SJSA1 (cell line): ENCODE data around the gene CDC14B. TPM values are rescaled to one million over a fixed set of nuclear protein-coding genes. Genes with fewer than 3 reads are reported as not detected.

Experiments used
- DNase-seq, 2 experiments: peaks; one replicate each; pipeline ENCODE4 v3.0.0-alpha.2; 2015 to 2020; ENCODE audit warnings: low spot score in 2 of 2, low read depth in 1 of 2
- H3K27ac ChIP-seq: fragments of 250-450 bp; sonication (Bioruptor Pico); 2 replicates; pipeline ENCODE4 v1.5.1; 2020; ENCODE audit warnings: mild to moderate bottlenecking, moderate library complexity
- H3K27me3 ChIP-seq: fragments of 250-450 bp; sonication (Bioruptor Pico); replicated peaks from 2 replicates; pipeline ENCODE4 v1.5.1; 2020; ENCODE audit warnings: mild to moderate bottlenecking, moderate library complexity
- H3K36me3 ChIP-seq: fragments of 250-450 bp; sonication (Bioruptor Pico); 2 replicates; pipeline ENCODE4 v1.5.1; 2020; ENCODE audit warnings: mild to moderate bottlenecking
- H3K4me1 ChIP-seq: fragments of 250-450 bp; sonication (Bioruptor Pico); replicated peaks from 2 replicates; pipeline ENCODE4 v1.6.1; 2021; ENCODE audit warnings: mild to moderate bottlenecking
- H3K4me3 ChIP-seq: fragments of 250-450 bp; sonication (Bioruptor Pico); 2 replicates; pipeline ENCODE4 v1.5.1; 2020; ENCODE audit warnings: mild to moderate bottlenecking
- H3K9me3 ChIP-seq: fragments of 250-450 bp; sonication (Bioruptor Pico); replicated peaks from 2 replicates; pipeline ENCODE4 v1.5.1; 2020; ENCODE audit warnings: mild to moderate bottlenecking
- total RNA-seq: library from RNA; depleted of rRNA; stranded (reverse); fragments of >200 nt; shearing (Covaris generic); gene quantifications from 2 replicates; pipeline ENCODE4 v1.2.3, GENCODE V29; 2014

CDC14B gene
- total RNA-seq, 1 experiment from 2014 or later = 33.8 TPM

DNA sequence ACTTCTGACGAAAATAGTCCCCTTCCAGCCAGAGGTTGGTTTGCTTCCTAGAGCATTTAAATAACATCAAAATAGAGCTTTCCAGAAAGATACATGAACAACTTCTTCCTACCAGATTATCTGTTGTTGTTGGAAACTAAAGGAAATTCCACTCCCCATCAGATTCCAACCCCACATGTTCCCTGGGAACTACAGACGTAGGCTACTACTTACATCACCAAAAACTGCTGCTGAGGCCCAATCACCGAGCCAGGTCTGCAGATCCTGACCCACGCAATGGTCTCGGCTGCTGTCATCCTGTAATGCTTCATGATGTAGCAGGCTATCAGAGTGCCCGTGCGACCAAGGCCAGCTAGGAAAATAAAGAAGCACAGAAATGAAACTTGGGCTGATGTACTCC lies 96.3 kb downstream of the CDC14B start:
- H3K27ac ChIP-seq = no peak overlapping the region
- no peaks in the 10 kb centered on the region for H3K4me1 ChIP-seq
- H3K27me3 ChIP-seq = no peaks in the 10 kb centered on the region
- H3K36me3 ChIP-seq = peaks cover 14% of the 10 kb centered on the region
- no peak overlapping the region for H3K4me3 ChIP-seq
- DNase-seq = no peak
- no peaks in the 10 kb centered on the region for H3K9me3 ChIP-seq

DNA sequence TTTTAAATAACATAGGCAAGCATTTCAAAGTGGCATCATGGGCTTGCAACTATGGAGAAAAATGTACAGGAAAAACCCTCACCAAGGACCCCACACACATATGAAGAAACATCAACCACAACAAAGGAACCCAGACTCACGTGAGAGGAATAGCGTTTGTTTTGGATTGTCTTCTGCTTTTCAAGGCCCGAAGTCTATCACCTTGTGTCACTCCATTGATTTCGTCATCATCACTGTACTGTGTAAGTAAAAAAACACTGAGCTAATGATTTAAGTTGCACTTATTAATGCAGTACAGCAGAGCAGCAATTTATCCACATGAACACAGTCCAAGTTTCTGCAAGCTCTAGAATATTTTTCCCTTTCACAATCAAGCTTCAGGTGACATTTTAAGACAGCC lies 97.3 kb downstream of the CDC14B start:
- Histone ChIP-seq H3K27ac (no peak overlapping the region), H3K27me3 (no peaks in the 10 kb centered on the region), H3K36me3 (peaks cover 14% of the 10 kb centered on the region), H3K4me3 (no peak overlapping the region), H3K9me3 (no peaks in the 10 kb centered on the region), H3K4me1 (no peaks in the 10 kb centered on the region)
- DNase-seq = no peak

DNA sequence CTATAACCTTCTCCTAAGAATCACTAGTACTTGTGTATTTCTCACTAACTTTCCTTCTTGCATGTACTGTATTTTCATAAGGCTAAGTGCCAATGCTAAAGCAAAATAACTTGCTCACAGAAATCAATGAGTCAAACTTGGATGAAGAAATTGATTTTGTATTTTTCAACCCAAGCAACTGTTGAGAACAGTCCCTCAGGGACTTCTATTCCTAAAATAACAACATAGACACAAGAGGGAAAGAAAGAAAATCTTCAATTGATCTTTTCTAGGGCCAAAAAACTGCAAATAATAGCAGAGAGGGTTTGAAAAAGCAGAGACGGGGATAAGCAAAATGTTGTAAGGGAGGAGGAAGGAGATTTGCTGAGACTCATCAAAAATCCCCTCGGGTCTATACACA lies 99.9 kb downstream of the CDC14B start:
- H3K9me3 ChIP-seq = no peaks in the 10 kb centered on the region
- no peak for DNase-seq
- H3K27me3 ChIP-seq = no peaks in the 10 kb centered on the region
- no peak overlapping the region for H3K4me3 ChIP-seq
- no peak overlapping the region for H3K27ac ChIP-seq
- peaks cover 14% of the 10 kb centered on the region for H3K4me1 ChIP-seq
- peaks cover 23% of the 10 kb centered on the region for H3K36me3 ChIP-seq

DNA sequence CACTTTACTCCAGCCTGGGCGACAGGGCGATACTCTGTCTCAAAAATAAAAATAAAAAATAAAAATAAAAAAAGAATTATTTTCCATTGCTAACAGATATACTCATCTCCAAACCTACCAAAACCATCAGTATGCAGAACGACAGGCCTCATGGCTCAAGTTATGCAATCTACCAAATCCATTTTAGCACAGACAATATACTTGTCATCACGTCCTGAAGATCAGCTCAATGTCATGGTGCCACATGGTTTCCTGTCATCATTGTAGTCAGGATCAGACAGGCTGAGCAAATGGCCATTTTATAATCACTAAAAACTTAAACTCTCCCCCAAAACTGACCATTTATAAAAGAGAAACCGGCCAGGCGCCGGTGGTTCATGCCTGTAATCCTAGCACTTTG lies 100.5 kb downstream of the CDC14B start:
- DNase-seq = no peak
- no peaks in the 10 kb centered on the region for H3K27me3 ChIP-seq
- H3K4me3 ChIP-seq = no peak overlapping the region
- peaks cover 21% of the 10 kb centered on the region for H3K36me3 ChIP-seq
- peaks cover 21% of the 10 kb centered on the region for H3K4me1 ChIP-seq
- no peak overlapping the region for H3K27ac ChIP-seq
- no peaks in the 10 kb centered on the region for H3K9me3 ChIP-seq

DNA sequence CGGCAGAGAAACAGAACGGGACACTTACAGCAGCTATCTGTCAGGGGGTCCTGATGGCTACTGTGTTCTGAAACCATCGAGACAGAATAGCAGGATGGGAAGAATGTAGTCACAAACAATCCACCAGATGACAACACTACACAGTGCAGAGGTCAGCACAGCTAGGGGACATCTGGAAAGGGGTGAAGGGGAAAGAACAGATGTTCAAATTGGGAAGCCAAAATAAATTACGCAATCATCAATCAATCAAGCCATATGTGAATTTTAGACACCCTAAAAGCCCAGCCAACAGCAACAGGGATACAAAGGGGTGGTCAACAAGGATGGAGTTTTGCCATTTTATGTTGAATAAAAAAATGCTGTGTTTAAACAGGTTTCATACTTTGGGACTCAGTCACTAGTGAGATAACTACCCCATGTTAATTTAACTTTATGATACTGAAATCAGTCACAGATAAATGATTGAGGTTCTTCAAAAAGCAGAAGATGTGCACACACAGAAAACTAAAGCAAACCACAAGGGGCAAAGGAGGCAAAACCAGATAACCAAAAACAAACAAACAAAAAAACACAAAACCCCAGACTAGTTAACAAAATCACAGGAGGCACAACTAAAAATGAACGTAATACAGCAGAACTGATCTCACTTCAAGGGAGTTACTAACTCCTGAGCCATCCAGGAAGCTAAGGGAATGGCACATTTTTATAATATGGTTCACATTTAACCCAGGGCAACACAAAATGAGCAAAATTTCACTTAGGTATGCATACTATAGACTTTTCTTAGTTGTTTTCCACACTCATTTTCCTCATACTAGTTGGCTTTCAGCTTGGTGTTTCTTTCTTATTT lies 103.8 kb downstream of the CDC14B start:
- Histone ChIP-seq H3K36me3 (peaks cover 23% of the 10 kb centered on the region), H3K4me1 (peaks cover 25% of the 10 kb centered on the region), H3K9me3 (no peaks in the 10 kb centered on the region), H3K27ac (no peak overlapping the region), H3K4me3 (no peak overlapping the region), H3K27me3 (no peaks in the 10 kb centered on the region)
- no peak for DNase-seq

DNA sequence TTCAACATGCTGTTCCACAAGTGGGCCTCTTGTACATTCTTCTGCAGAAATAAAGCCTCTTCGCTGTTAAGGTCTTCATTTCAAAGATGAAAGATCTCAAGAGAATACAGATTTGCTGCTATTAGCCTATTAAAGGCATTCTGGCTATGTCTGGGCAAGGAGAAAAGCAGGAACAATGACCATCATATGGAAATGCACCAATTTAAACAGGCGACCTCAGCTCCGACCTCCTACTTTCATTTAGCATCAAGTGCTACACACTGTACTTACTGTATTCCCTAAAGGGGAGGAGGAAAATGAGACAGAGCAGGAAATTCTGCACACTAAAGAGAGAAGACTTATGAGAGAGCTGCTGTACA lies 104.9 kb downstream of the CDC14B start:
- Histone ChIP-seq H3K4me1 (peaks cover 25% of the 10 kb centered on the region), H3K36me3 (peaks cover 24% of the 10 kb centered on the region), H3K9me3 (no peaks in the 10 kb centered on the region), H3K27ac (no peak overlapping the region), H3K27me3 (no peaks in the 10 kb centered on the region), H3K4me3 (no peak overlapping the region)
- DNase-seq = no peak

DNA sequence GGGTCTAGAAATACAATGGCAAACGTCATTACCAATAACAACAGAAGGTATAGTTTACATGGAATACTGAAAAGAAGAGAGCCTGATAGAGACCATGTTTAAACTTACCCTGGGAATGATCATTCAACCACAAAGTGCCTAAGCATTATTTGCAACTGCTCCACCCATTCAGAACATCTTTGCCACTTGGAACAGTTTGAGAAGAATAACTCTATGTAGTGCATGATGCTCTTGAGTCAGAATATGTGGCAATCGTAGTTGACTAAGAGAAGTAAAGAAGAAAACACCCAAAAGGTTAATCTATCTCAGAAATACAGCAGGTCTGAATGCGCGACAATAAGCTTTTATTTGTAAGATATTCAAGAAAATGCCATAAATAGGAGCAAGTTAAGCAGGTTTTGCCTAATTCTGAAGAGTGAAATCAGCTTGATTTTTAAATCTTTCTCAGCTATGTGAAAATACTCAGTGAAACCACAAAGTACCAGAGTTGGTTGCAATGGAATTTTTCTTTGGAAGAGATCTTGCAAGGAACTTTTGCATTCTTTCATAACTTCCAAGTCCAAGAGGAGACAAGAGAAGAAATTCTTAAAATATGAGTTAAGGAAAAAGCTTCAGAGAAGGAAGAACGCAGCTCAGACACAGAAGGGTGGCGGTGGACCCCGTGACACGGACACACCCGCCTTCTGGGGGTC lies 105.4 kb downstream of the CDC14B start:
- no peak overlapping the region for H3K4me3 ChIP-seq
- H3K36me3 ChIP-seq = peaks cover 28% of the 10 kb centered on the region
- DNase-seq = no peak
- H3K27ac ChIP-seq = no peak overlapping the region; the same call in 1 of the 2 replicates
- H3K27me3 ChIP-seq = no peaks in the 10 kb centered on the region
- H3K9me3 ChIP-seq = no peaks in the 10 kb centered on the region
- H3K4me1 ChIP-seq = peaks cover 25% of the 10 kb centered on the region

DNA sequence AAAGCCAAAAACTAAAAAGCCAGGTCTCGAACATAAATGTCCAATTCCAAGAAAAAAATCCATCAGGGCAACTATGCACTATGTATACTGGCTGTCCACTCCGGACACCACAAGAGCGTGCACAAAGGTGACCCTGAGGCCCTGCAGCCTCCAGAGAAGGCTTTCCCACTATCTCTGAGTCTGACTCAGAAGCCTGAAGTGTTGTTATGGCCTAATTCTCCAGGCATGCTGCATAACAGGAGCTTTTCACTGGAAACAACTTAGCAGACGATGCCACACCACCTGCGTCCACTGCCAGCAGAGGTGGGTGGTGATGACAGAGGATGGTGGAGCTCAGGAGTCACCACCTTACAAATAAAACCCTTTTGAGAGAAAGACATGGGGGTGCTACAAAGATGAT lies 106.0 kb downstream of the CDC14B start:
- DNase-seq = no peak
- Histone ChIP-seq H3K4me3 (no peak overlapping the region), H3K27ac (no peak overlapping the region), H3K9me3 (no peaks in the 10 kb centered on the region), H3K27me3 (no peaks in the 10 kb centered on the region), H3K4me1 (peaks cover 25% of the 10 kb centered on the region), H3K36me3 (peaks cover 29% of the 10 kb centered on the region)

DNA sequence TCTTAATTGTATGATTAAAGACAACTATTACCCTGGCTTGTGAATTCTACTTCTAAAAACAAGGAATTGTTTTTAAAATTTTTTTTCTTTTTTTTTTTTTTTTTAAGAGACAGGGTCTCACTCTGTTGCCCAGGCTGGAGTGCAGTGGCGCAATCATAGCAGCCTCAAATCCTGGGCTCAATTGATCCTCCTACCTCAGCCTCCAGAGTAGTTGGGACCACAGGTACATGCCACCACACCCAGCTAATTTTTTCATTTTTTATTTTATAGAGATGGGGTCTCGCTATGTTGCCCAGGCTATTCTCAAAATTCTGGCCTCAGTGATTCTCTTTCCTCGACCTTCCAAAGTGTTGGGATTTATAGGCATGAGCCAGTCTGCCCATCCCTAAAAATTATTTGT lies 107.4 kb downstream of the CDC14B start:
- H3K9me3 ChIP-seq = no peaks in the 10 kb centered on the region
- peaks cover 25% of the 10 kb centered on the region for H3K4me1 ChIP-seq
- H3K36me3 ChIP-seq = peaks cover 35% of the 10 kb centered on the region
- no peaks in the 10 kb centered on the region for H3K27me3 ChIP-seq
- no peak overlapping the region for H3K27ac ChIP-seq
- no peak overlapping the region for H3K4me3 ChIP-seq
- DNase-seq = no peak

DNA sequence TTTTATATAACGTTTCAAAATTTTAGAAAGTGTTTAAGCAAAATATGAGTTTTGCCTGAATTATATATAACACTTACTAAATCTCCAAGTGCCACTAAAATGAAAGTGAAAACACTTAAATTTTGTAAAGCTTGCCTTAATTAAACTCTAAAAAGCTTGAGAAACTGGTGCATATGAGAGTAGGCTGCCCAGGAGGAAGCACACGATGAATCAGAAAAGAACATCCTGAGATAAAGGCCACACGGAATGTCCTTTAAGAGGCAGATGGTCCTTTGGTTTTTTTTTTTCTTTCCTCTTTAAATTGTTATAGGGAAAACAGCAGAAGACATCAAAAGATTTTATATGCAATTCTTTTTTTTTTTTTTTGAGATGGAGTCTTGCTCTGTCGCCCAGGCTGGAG lies 109.4 kb downstream of the CDC14B start:
- Histone ChIP-seq H3K27ac (no peak overlapping the region), H3K27me3 (no peaks in the 10 kb centered on the region), H3K9me3 (no peaks in the 10 kb centered on the region), H3K36me3 (peaks cover 35% of the 10 kb centered on the region), H3K4me1 (peaks cover 21% of the 10 kb centered on the region), H3K4me3 (no peak overlapping the region)
- no peak for DNase-seq

DNA sequence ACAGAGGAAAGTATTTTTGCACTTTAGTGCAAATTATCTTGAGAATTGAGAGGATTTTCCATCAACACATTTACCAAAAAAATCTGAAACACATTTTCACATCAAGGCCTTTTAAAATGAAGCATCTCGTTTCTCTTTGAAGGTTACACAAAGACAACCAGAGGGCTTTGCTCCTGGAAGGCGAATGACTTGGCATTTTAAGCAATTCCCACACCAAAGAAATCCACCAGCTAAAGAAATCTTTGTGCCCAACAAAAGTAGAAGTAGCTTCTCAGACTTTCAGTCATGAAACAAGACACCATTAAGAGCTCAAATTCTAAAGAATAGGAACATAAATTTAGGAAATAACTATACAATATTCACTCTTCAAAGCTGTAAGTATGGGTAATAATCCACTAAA lies 109.8 kb downstream of the CDC14B start:
- H3K9me3 ChIP-seq = no peaks in the 10 kb centered on the region
- no peak overlapping the region for H3K27ac ChIP-seq
- peaks cover 30% of the 10 kb centered on the region for H3K36me3 ChIP-seq
- no peaks in the 10 kb centered on the region for H3K27me3 ChIP-seq
- H3K4me1 ChIP-seq = peaks cover 17% of the 10 kb centered on the region
- no peak for DNase-seq
- no peak overlapping the region for H3K4me3 ChIP-seq

DNA sequence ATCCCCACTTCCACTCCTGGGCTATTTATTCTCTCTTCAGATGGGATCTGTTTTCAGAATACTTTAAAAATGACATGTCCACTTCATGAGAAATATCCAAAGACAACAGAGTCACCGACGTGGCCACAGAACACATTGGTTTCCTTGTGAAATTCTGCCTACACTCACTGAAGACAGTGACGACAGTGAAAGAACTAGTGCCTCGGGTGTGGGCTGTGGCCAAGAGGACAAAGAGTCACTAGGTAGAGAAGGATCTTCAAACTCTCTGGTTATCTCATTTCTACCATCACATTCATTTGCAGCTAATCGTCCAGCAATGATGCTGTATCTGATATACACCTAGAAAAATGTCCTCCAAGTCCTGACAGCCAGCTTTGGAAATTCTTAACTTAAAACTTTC lies 110.6 kb downstream of the CDC14B start:
- no peaks in the 10 kb centered on the region for H3K9me3 ChIP-seq
- H3K27ac ChIP-seq = no peak overlapping the region
- no peaks in the 10 kb centered on the region for H3K27me3 ChIP-seq
- H3K4me1 ChIP-seq = peaks cover 9% of the 10 kb centered on the region
- no peak overlapping the region for H3K4me3 ChIP-seq
- no peak for DNase-seq
- H3K36me3 ChIP-seq = peaks cover 26% of the 10 kb centered on the region; the same call in 1 of the 2 replicates

DNA sequence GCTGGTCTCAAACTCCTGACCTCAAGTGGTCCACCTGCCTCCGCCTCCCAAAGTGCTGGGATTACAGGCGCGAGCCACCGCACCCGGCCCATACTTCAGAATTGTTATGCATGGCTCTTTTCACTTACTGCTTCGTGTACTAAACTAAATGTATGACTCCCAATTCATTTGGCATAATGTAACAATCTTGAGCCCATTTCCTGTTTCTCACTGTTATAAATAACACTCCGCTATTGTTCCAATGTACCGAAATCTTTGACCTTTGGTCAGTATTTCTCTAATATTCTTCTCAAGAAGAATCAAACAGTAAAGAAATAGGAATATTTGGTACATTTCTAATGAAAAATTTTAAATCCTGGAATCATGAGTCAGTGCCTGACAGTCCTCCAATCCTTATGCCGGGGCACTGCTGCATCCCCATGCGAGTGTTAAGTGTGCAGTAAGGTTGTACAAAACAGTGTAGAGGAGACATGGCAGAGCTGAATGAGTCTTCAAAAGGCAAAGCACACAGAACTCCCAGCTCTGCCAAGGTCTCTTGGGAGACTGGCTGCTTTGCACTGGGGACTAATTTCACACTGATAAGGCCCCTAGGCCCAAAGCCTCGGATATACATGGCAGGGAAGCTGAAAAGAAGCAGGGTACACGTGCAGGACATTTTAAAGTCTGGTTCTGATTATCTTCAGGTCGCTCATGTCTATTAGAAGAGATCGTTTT lies 111.3 kb downstream of the CDC14B start:
- Histone ChIP-seq H3K36me3 (peaks cover 20% of the 10 kb centered on the region; the same call in 1 of the 2 replicates), H3K27ac (no peak overlapping the region), H3K4me3 (no peak overlapping the region), H3K4me1 (0 out of 2 replicates have a peak, but pooled peaks cover 6% of the 10 kb centered on the region), H3K27me3 (no peaks in the 10 kb centered on the region), H3K9me3 (no peaks in the 10 kb centered on the region)
- no peak for DNase-seq
